ENCODE data around the gene SSX2. TPM values are rescaled to one million over a fixed set of nuclear protein-coding genes. Genes with fewer than 3 reads are reported as not detected.

The SSX2 gene
- total RNA-seq = not detected in 2 replicates

GRCh38 chrX:52707078-52707477 lies at the start of gene SSX2:
SSX2 (minus strand) TSS chrX:52707178; CDS start chrX:52705749, 1,429 bp downstream.

GRCh38 chrX:52750952-52751351 lies 44.0 kb upstream of the SSX2 start, which contains the start of gene SSX2B:
SSX2B (plus strand) TSS chrX:52751252; CDS start chrX:52752681, 1,429 bp downstream.

GRCh38 chrX:52654800-52655199 lies 52.2 kb downstream of the SSX2 start, which contains the start of gene SSX7:
SSX7 (minus strand) TSS chrX:52654900; CDS start chrX:52653472, 1,428 bp downstream.

Other genes with a start within 250 kb of the SSX2 start
- not detected in 2 replicates for gene XAGE1A, start 211.4 kb downstream of the SSX2 start, total RNA-seq
- gene XAGE1B, start 190.1 kb downstream of the SSX2 start, total RNA-seq = not detected in 2 replicates
- not detected in 2 replicates for gene SSX7, start 52.3 kb downstream of the SSX2 start, total RNA-seq
- not detected in 2 replicates for gene SSX2B, start 44.1 kb upstream of the SSX2 start, total RNA-seq
- not detected in 2 replicates for gene SPANXN5, start 90.2 kb upstream of the SSX2 start, total RNA-seq
- not detected in 2 replicates for gene XAGE5, start 104.1 kb upstream of the SSX2 start, total RNA-seq
- gene XAGE3, start 160.9 kb upstream of the SSX2 start, total RNA-seq = not detected in 2 replicates
- gene FAM156B, start 190.2 kb upstream of the SSX2 start, total RNA-seq = 5.8 and 6.2 TPM in 2 replicates

Data from bladder microvascular endothelial cell (primary cell).